ENCODE measurements around the gene SPRED2.

SPRED2 gene

DNA sequence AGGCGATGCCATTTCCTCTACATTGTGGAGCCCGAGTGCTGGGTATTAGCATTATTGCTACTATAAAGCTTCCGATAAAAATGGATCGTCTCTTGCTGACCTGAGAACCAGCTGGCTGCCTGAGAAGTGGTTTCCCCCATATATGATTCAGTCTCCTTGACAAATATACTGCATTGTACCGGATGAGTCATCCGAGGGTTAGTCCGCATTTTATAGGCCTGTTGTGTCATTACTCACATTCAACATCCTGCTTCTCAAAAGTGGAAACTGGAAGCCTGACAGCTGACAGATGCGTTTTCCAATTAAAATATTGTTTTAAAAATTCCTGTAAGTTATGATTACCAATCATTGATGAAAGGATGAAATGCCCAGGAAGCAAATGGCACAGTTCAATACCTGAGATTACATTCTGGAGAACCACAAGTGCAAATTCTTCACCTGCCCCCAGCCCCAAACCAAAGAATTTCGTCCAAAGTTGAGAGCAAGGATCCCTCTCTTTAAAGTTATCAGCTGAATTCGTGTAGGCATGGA lies 65.7 kb downstream of the SPRED2 start:
- DNase-seq (ENCODE audit: low read depth): peak; percentile 100

DNA sequence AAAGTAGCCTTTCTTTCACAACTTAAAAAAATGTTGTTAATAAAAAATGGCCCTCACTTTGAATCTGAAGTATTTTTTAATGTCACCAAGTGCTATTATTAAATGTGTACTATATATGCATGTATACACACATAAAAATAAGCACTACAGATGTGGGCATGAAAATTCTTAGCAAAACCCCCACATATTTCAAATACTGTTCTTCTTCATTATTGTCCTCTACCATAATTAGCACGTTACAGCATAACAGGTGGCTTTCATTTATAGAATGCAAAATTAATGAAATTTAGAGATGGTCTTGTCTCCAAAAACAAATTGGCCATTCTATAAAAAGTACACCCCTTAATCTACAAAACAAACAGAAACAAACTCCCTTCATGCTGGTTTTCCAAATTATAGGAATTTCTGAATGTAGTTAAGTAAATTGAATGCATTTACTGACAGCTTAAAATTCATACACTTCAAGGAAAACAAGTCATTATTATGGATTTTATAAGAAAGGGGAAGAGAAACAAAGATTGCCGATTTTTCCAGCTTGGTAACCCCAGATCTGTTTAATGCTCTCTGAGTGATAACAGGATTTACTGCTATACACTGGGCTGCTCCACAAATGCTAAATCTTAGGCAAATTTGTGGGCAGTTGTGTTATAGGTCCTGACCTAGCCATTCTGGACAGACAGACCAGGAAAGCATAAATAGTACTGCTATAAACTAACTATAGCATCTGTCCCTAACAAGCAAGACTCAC lies 67.2 kb downstream of the SPRED2 start:
- DNase-seq (ENCODE audit: low read depth): no peak

DNA sequence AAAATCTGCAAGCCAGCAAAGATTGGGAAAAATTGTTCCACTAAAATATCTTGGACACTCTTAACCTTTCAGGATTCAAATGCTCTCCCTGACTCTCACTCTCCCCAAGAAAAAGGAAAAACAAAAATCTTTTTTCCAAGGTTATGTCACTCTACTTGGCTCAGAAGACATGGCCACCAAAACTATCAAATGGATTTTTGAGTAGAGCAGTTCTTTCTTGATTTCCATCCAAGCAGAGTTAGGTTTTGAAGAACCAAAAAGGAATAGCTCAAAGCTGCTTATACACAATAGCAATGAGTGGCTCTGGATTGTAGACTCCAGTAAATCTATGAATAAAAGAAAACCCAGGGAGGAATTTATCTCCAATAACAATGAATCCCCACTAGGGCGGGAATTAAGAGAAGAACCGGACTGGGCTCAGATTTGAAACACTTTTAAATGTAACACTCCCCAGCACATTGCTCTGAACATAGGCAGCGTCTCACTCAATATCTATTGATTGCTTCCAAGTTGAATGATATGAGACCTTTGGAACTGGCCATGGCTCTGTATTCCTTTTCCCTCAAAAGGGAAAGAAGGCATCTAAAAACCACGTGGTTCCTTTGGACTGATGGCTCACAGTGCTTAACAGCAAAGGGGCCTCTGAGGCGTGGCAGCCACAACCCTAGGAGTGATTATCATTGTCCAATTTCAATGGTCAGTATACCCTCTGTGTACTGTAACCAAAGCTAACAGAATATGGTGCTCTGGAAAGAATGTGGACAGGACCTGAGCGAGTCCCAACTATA lies 68.3 kb downstream of the SPRED2 start:
- peak; percentile 36 for DNase-seq (ENCODE audit: low read depth)

DNA sequence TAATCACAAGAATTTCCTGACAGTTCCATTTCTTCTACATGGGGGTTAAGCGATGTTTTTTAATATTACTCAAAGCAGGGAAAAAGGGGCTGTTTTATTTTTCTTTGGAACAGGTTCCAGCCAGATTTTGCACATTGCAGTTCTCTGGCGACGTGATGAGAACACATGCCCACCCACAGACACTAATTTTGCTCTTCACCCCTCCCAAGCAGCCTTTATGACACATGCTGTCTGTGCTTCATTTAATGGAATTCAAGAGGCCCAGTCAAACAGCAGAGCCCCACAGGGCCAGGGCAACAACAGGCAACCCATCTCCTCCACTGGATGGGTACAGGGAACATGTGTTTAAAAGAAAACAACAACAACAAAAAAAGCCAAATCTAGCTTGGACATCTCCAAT lies 70.8 kb downstream of the SPRED2 start:
- peak; percentile 75 for DNase-seq (ENCODE audit: low read depth)

DNA sequence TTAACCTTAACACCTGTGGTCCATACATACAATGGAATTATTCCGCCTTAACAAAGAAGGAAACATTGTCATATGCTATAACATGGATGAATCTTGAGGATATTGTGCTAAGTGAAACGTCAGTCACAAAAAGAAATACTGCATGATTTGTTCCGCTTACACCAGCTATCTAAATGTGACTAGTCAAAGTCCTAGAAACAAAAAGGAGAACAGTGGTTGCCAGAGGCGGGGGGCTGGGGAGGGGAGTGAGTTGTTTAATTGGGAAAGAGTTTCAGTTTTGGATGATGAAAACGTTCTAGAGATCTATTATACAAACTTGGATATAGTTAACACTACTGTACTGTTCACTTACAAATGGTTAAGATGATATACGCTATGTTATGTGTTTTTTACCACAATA lies 72.0 kb downstream of the SPRED2 start:
- DNase-seq (ENCODE audit: low read depth): no peak

DNA sequence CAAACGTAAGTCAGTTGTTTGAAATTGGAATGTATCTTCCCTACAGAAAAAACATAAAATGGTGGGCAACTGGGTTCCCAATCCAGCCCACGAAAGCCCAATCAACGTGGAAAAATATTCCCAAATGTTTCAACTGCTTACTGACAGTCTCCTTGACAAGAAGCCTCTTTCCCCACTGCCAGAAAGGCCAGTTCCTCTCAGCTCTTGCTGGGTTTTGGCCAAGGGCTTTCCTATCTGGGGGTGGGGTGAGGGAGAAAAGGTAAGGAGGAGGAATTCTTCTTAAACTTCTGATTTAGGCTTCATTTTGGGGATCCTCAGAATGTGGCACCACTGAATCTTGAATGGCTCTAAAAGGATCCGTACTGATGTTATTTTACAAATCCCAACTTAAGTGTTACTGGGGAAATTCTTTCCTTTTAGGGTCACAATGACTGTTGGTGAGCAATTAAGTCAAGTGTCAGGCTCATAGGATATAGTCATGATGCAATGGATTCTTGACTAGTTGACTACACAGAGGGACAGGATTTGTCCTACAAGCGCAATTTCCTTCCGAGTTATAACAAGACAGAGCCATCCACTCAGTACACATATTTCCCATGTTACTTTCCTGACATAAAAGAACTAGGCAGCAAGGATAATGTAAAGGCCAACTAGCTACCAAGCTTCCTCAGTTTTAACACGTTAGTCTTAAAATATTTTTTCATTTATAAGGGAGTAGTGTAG lies 73.6 kb downstream of the SPRED2 start:
- peak; percentile 85 for DNase-seq (ENCODE audit: low read depth)

DNA sequence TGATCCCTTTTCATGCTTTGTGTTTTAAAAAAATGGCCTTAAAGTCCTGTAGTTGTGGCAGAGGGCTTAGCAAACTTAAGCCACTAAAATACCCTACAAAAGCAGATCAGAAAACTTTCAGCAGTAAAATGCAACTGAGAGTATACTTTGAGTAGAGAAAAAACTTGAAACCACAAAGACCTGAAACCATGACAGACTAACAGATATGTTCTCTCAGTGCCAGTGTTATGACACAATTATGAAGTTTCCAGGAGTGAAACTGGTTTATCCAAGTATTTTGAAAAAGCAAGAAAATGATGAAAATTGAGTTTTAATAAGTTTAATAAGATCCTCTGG lies 74.5 kb downstream of the SPRED2 start:
- no peak for DNase-seq (ENCODE audit: low read depth)

DNA sequence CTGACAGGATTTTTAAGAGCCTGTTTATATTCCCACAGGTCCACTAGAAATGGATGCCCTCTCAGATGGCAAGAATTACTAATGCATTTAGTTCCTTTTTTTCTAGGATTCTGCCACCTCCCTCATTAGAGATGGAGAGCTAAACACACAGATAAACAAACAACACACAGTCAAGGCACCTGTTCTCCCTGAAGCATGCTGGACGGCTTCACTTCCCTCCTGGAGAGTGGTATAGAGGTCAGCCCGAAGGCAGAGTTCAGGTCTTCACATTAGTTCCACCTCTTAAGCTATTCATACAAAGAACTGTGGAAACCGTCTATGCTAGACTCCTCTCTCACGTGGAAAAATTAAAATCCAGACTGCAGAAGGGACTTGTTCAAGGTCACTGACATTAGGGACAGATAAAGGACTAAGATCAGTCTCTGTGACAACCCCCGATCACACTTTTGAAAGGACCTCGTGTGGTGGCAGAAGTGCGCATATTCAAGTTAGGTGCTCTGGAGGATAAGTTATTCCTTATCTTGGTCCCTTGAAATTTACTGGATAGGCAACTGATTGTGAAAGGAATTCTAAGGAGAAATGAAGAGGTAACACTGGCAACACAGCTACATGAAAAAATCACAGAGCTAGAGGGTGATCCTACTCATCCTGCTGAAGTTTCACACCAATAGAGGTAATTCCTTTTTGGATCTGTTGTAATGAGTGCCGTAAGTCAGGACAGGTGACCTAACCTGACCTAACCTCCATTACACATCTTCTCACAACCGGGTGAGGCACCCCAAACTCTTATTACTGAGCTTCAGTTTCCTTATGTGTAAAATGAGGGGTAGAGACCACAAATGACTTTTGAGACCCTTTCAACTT lies 75.1 kb downstream of the SPRED2 start:
- no peak for DNase-seq (ENCODE audit: low read depth)

DNA sequence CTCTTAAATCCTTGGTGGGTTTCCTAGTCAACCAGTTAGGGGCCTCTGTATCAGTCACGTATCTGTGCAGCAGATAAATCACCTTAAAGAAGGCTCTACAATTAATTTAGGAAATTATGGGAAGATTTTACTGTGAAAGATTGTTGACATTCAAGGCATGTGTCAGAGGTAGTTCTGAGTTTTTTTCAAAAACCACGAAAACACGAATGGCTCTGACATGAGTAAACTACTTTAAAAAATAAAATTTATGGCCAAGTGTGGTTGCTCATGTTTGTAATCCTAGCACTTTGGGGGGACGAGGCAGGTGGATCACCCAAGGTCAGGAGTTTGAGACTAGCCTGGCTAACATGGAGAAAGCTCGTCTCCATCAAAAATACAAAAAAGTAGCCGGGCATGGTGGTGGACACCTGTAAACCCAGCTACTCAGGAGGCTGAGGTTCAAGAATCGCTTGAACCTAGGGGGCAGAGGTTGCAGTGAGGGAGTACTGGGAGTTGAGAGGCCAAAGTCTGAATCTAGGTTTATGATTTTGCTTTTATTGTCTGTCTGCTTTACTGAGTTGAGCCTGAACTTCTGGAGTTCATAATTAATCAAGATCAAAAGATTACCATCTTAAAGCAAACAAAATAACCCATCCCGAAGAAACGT lies 77.1 kb downstream of the SPRED2 start:
- peak; percentile 73 for DNase-seq (ENCODE audit: low read depth)

DNA sequence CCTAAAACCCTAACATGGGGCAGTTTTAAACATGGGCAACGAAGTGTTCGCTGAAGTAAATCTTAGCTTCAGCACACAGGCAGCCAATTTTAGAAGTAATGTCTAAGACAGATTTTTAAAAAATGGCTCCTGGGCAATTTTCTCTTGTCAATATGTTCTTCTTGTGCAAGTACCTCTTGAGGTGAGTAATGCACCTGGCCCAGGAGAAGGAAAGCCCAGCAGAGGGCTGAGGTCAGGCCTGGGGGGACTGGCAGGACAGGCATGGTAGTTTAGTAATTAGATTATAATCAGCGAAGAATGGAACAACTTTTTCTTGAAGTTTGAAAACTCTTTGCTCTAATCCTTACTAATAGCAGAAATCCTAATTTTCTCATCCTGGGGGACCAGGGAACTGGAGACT lies 77.6 kb downstream of the SPRED2 start:
- DNase-seq (ENCODE audit: low read depth): no peak

DNA sequence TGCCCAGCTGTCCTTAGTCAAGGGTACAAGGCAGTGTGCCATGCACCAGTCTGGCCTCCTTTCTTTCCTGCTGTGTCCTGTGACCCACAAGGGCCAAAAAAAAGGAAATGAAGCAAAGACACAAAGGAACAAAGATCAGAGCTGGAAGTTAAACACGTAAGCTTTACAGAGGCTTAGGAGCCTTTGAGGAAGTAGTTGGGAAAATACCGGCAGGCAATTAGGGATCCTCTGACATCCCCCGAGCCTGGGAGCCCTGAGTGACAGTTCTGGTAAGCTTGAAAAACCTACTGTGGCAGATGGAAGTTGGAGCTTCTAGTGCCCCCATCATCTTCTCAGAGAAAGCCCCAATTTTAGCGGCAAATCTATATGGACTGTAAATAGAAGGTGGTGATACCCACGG lies 78.5 kb downstream of the SPRED2 start:
- DNase-seq (ENCODE audit: low read depth): no peak

DNA sequence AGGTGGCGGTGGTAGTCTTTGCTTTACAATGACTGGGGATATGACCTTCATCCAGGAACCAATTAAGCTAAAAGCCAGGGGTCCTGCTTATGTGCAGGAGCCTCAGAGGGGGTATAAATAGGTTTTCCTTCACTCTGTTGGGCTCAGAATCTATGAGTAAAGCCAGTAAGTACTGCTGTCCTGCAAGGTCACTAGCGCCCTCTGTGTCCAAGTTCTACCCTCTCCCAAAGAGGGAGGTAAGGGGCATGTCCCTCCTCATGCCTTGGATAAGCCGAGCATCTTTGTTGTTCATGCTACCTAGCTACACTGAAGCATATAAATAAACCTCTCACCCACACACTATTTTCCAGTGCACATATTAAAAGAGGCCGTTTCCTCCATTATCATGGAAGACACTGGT lies 79.4 kb downstream of the SPRED2 start:
- no peak for DNase-seq (ENCODE audit: low read depth)

DNA sequence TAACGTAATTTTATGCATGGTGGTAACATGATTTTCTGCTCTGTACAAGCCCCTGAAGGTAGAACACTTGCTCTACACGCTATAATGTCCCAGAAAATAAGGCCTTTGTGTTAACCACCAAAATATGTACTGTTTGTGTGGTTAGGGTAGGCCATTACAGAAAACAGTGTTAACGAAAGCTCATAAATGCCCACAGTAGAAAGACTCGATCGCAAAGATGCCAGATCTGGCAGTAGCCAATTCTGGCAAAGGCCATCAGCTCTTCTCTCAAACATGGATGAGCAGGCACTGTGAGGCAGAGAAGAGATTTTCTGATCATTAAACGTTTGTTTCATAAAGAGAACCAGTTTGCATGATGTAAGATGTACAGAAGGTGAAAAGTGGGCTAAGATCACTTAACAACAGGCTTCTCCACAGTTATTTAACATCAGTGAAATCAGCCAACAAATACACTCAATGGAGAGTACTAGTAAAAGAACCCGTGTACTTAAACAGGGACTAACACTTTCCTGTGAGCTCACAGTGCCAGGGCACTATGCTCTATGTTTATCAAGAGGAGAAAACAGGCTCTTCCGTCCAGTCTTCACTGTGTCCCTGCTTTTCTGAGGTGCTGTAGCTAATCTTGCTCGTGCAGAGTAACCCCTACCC lies 80.3 kb downstream of the SPRED2 start:
- no peak for DNase-seq (ENCODE audit: low read depth)

DNA sequence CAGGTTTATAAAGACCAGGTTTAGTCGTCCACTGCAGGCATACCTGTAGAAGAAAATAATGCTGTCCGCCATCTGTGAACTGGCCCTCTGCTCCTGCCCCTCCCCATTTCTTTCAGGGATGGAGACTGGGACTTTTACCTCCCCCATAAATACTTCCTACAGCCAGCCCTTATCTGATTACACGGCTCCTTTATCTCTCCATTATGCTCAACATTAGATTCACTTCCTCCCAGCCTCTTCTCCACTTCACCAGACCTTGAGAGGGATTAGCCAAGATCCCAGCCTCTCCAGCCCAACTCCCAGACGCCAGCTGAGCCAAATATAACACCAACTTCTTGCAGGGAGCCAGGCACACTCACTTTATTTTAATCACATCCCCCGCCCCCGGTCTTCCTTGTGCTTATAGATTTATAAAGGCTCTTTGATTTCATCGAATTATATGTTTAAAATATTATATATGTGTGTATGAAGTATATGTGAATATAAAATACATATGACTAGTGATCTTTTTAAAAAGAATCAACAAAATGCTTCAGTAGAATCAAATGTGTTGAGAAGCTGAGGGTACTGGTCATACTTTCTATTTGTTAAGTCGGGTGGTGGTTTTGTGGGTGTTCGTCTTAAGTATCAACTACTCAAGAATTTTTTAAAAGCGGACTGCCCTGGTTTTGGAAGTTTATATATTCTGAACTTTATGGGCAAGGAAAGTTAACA lies 81.0 kb downstream of the SPRED2 start:
- DNase-seq (ENCODE audit: low read depth): no peak

DNA sequence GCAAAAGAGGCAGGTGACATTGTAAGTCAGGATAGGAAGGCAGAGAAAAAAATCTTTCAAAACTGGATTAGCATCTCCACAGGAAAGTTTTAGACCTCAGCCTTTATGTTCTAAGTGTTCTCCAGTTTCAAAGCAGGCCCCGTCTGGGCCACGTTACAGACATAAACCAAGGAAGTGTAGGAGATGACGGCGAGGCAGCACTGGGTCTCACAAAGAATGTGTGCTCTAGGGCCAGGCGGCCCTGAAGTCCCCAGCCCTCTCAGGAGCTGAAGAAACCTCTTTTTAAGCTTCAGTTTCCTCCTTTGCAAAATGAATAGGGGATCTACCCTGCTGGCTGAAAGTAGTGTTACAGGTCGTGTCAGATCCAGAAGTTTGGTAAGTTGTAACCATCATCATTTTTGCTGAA lies 81.7 kb downstream of the SPRED2 start:
- DNase-seq (ENCODE audit: low read depth): peak; percentile 33

DNA sequence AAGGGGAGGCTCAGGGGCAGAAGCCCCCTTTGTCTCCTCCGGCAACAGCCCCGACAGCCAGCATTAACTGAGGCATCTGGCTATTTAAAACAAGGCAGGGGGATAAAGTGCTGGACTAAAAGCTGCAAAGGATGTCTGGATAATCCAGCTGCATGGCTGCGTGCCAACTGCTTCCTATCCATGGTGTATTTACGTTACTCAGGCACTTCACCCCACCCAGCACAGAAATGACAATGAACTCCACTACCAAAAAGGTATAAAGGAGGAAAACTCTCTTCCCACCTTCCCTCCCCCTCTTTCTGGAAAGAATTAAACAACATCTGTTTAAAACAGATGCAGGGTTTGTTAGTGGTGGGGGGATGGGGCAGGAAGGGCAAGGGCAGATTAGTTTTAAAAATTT lies 82.5 kb downstream of the SPRED2 start:
- DNase-seq (ENCODE audit: low read depth): peak; percentile 66

DNA sequence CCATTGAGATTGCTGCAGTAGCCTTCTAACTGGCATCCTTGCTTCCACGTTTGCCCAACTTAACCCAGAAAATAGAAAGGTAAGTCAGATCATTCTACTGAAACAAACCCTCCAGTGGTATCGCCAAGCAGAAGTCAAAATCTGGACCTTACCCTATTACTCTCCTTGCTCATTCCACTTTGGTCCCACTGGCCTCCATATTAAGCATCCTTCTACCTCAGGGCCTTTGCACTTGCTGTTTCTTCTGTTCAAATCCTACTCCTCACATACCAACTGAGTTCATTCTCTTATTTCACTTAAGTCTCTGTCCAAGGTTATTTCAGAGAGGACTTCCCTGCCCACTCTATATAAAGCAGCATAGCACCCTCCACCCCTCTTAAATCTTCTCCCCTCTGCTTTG lies 84.5 kb downstream of the SPRED2 start:
- DNase-seq (ENCODE audit: low read depth): no peak

DNA sequence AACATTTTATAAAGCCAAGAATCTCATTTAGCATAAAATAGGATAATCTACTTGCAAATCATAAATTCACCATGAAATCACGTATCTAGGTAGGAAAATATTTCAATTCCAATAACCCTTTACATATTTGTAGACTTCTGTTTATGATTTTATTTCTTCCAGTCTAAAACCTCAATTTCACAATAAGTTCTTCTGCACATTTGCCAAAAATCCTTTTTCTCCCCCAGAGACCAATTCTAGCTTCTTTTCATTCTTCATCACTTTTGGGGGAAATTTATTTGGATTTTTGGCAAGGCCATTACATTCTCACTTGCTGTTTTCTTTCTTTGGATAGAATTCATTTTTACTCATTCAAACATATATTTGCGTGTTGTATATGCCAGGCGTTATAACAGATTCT lies 86.8 kb downstream of the SPRED2 start:
- DNase-seq (ENCODE audit: low read depth): no peak

DNA sequence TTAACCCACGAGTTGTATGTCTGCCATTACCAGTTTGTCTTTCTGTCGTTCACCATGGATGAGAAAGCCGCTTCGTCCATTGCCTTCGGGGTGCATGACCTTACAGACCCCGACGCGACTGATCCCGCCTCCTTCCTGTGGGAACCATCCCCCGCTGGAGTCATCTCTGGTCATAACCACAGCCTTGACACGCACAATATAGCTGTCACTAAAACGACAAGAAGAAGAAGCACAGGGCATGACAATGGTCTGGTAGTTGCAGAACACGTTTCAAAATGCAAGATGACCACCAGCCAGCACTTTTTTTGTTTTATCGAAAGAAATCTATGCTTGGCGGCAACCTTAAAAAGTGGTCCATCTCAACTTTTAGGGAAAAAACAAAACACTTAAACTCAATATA lies 87.7 kb downstream of the SPRED2 start:
- DNase-seq (ENCODE audit: low read depth): no peak

DNA sequence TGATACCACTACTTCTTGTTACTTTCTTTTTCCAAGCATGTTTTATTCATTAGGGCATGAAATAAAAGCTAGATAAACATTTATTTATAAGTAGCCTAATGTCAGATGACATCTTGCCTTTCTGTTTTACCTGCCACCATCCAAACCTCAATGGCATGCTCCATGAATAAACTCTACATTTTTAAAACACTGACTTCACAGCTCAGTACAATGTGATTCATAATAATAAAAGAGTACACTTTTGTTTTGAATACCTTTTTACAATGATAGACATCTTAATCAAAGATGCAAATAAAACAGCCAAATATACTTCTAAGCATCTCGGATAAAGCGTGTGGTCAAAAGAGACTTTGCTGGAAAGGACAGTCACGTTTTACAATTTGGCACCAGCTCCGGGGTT lies 88.2 kb downstream of the SPRED2 start:
- no peak for DNase-seq (ENCODE audit: low read depth)
